ENCODE measurements around the gene TSC22D1.

- TF ChIP-seq CTCF (IDR thresholded peaks at IDR 0.05) (no peak), POLR2A (IDR thresholded peaks at IDR 0.05) (no peak)
Observed at GRCh38 chr13:44506719-44507118, 69.4 kb downstream of the TSC22D1 start.
